ENCODE results near the gene TEX2. TPM values are rescaled to one million over a fixed set of nuclear protein-coding genes. Genes with fewer than 3 reads are reported as not detected.

Gene TEX2
- total and polyA plus RNA-seq, 2 of the 13 experiments (the other 11 are each of a cell fraction or from before 2014, with no cell fraction given) = 21.4 to 37.7 TPM

DNA sequence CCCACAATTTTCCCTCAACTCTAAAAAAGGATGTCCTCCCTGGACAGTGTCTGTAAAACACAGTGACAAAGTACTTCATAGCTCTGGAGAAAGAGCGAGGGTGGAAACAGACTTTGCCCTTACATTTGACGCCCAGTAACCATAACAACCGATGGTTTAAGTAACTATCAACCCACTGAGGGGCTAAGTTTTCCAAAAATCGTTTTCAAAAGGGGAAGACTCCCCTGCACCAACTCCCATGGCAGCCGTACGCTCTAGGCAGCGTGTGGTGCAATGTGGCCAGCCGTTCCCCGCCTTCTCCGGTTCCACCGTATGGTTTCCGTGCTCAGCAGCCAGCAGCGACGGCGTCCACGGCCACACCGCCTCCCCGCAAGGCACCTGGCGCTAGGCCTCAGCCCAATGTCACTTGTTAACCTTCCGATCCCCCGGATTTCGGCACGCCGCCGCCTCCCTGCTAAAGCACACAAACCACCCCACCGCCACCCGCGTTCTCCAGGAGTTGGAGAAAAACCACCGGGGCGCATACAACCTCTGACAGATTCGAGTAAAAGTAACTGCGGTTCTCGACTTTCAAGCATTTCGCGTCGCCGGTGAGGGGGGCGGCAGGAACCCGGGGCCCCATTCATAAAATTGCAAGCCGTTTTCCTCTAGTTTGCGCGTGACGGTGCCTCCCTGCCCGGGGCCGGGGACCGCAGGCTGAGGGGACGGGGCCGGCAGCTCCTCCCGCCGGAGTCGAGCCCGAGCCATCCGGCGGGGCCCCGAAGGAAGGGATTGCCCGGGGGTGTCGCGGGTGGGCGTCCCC is 661 bp downstream of the TEX2 start (continued):
- TF ChIP-seq, protein P1, sequence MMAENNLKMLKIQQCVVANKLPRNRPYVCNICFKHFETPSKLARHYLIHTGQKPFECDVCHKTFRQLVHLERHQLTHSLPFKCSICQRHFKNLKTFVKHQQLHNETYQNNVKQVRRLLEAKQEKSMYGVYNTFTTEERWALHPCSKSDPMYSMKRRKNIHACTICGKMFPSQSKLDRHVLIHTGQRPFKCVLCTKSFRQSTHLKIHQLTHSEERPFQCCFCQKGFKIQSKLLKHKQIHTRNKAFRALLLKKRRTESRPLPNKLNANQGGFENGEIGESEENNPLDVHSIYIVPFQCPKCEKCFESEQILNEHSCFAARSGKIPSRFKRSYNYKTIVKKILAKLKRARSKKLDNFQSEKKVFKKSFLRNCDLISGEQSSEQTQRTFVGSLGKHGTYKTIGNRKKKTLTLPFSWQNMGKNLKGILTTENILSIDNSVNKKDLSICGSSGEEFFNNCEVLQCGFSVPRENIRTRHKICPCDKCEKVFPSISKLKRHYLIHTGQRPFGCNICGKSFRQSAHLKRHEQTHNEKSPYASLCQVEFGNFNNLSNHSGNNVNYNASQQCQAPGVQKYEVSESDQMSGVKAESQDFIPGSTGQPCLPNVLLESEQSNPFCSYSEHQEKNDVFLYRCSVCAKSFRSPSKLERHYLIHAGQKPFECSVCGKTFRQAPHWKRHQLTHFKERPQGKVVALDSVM (CRISPR knock-in tag; IDR thresholded peaks at IDR 0.05) = no peak
- TF ChIP-seq GZF1 (CRISPR knock-in tag; IDR thresholded peaks at IDR 0.05) (peak; percentile 84; the same call in 1 of the 2 replicates), JDP2 (CRISPR knock-in tag; IDR thresholded peaks at IDR 0.05; ENCODE audit: borderline replicate concordance) (no peak), ZNF3 (CRISPR knock-in tag; IDR thresholded peaks at IDR 0.05) (no peak), PRMT3 (CRISPR knock-in tag; IDR thresholded peaks at IDR 0.05; ENCODE audit: borderline replicate concordance, low read depth) (no peak), SOX13 (IDR thresholded peaks at IDR 0.05) (no peak), SOX13 (CRISPR knock-in tag; conservative IDR thresholded peaks at IDR 0.05 in 1 of 2, IDR thresholded peaks at IDR 0.05 in 1 of 2) (0 out of 4 replicates have a peak, but pooled peaks of 1 of the 2 experiments have one; percentile 7), ZNF451 (CRISPR knock-in tag; IDR thresholded peaks at IDR 0.05) (0 out of 2 replicates have a peak, but pooled peaks have one; percentile 20), ARNT2 (CRISPR knock-in tag; IDR thresholded peaks at IDR 0.05; ENCODE audit: low read depth) (peak; percentile 53; the same call in 1 of the 2 replicates), ZBTB38 (CRISPR knock-in tag; IDR thresholded peaks at IDR 0.05) (peak; percentile 33; the same call in 1 of the 2 replicates), HOXA7 (CRISPR knock-in tag; IDR thresholded peaks at IDR 0.05) (no peak)
- TF ChIP-seq, protein P2, sequence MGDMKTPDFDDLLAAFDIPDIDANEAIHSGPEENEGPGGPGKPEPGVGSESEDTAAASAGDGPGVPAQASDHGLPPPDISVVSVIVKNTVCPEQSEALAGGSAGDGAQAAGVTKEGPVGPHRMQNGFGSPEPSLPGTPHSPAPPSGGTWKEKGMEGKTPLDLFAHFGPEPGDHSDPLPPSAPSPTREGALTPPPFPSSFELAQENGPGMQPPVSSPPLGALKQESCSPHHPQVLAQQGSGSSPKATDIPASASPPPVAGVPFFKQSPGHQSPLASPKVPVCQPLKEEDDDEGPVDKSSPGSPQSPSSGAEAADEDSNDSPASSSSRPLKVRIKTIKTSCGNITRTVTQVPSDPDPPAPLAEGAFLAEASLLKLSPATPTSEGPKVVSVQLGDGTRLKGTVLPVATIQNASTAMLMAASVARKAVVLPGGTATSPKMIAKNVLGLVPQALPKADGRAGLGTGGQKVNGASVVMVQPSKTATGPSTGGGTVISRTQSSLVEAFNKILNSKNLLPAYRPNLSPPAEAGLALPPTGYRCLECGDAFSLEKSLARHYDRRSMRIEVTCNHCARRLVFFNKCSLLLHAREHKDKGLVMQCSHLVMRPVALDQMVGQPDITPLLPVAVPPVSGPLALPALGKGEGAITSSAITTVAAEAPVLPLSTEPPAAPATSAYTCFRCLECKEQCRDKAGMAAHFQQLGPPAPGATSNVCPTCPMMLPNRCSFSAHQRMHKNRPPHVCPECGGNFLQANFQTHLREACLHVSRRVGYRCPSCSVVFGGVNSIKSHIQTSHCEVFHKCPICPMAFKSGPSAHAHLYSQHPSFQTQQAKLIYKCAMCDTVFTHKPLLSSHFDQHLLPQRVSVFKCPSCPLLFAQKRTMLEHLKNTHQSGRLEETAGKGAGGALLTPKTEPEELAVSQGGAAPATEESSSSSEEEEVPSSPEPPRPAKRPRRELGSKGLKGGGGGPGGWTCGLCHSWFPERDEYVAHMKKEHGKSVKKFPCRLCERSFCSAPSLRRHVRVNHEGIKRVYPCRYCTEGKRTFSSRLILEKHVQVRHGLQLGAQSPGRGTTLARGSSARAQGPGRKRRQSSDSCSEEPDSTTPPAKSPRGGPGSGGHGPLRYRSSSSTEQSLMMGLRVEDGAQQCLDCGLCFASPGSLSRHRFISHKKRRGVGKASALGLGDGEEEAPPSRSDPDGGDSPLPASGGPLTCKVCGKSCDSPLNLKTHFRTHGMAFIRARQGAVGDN (CRISPR knock-in tag; IDR thresholded peaks at IDR 0.05) = peak; percentile 93
- TF ChIP-seq, protein P3, sequence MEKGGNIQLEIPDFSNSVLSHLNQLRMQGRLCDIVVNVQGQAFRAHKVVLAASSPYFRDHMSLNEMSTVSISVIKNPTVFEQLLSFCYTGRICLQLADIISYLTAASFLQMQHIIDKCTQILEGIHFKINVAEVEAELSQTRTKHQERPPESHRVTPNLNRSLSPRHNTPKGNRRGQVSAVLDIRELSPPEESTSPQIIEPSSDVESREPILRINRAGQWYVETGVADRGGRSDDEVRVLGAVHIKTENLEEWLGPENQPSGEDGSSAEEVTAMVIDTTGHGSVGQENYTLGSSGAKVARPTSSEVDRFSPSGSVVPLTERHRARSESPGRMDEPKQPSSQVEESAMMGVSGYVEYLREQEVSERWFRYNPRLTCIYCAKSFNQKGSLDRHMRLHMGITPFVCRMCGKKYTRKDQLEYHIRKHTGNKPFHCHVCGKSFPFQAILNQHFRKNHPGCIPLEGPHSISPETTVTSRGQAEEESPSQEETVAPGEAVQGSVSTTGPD (CRISPR knock-in tag; IDR thresholded peaks at IDR 0.05) = 0 out of 2 replicates have a peak, but pooled peaks have one; percentile 36
- TF ChIP-seq, protein P4, sequence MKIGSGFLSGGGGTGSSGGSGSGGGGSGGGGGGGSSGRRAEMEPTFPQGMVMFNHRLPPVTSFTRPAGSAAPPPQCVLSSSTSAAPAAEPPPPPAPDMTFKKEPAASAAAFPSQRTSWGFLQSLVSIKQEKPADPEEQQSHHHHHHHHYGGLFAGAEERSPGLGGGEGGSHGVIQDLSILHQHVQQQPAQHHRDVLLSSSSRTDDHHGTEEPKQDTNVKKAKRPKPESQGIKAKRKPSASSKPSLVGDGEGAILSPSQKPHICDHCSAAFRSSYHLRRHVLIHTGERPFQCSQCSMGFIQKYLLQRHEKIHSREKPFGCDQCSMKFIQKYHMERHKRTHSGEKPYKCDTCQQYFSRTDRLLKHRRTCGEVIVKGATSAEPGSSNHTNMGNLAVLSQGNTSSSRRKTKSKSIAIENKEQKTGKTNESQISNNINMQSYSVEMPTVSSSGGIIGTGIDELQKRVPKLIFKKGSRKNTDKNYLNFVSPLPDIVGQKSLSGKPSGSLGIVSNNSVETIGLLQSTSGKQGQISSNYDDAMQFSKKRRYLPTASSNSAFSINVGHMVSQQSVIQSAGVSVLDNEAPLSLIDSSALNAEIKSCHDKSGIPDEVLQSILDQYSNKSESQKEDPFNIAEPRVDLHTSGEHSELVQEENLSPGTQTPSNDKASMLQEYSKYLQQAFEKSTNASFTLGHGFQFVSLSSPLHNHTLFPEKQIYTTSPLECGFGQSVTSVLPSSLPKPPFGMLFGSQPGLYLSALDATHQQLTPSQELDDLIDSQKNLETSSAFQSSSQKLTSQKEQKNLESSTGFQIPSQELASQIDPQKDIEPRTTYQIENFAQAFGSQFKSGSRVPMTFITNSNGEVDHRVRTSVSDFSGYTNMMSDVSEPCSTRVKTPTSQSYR (CRISPR knock-in tag; IDR thresholded peaks at IDR 0.05; ENCODE audit: borderline replicate concordance) = peak; percentile 42
- TF ChIP-seq, protein P5, sequence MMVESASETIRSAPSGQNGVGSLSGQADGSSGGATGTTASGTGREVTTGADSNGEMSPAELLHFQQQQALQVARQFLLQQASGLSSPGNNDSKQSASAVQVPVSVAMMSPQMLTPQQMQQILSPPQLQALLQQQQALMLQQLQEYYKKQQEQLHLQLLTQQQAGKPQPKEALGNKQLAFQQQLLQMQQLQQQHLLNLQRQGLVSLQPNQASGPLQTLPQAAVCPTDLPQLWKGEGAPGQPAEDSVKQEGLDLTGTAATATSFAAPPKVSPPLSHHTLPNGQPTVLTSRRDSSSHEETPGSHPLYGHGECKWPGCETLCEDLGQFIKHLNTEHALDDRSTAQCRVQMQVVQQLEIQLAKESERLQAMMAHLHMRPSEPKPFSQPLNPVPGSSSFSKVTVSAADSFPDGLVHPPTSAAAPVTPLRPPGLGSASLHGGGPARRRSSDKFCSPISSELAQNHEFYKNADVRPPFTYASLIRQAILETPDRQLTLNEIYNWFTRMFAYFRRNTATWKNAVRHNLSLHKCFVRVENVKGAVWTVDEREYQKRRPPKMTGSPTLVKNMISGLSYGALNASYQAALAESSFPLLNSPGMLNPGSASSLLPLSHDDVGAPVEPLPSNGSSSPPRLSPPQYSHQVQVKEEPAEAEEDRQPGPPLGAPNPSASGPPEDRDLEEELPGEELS (CRISPR knock-in tag; IDR thresholded peaks at IDR 0.05) = peak; percentile 4; the same call in 1 of the 2 replicates

Data from HepG2 (cell line).